Mucosa of descending colon (tissue), 3 donors: ENCODE data around the gene BPI. TPM values are rescaled to one million over a fixed set of nuclear protein-coding genes. Genes with fewer than 3 reads are reported as not detected.
A peak's percentile ranks its signal among the peaks of the same experiment; 100 is the strongest.

Experiments
- ATAC-seq: fragments of 200-7000 bp; cut with Tn5 transposase; one replicate; pipeline ENCODE4 v1.9.1; 2020; ENCODE audit warnings: mild to moderate bottlenecking, moderate library complexity
- DNase-seq, 3 donors: peaks; one replicate each; pipeline ENCODE4 v3.0.0-alpha.2; 2020
- H3K36me3 ChIP-seq: fragments of 200-600 bp; one replicate; pipeline ENCODE4 v1.8.0; 2021; ENCODE audit warnings: low read depth, mild to moderate bottlenecking
- H3K4me1 ChIP-seq: fragments of 200-600 bp; one replicate; pipeline ENCODE4 v1.8.0; 2021; ENCODE audit warnings: low read depth, mild to moderate bottlenecking
- H3K4me3 ChIP-seq: fragments of 200-600 bp; one replicate; pipeline ENCODE4 v1.8.0; 2021; ENCODE audit warnings: mild to moderate bottlenecking
- H3K9me3 ChIP-seq: fragments of 200-600 bp; one replicate; pipeline ENCODE4 v1.8.0; 2021; ENCODE audit warnings: mild to moderate bottlenecking
- intact Hi-C, 2 donors: fragments of 100-400 bp; cut with DNase I in 1 of 2; cut with micrococcal nuclease in 1 of 2; formaldehyde crosslinking; loops; one replicate each; pipeline versions ENCODE4 v1.11.0 to v1.11.1; 2022; cut with DNase I, micrococcal nuclease
- total RNA-seq, 3 donors: library from RNA; stranded (reverse); fragmentation: NEBNext Ultra II Directional in 2 of 3; extraction: Animal tissue kit (Norgen Biotek cat#: 25700) in 2 of 3; gene quantifications; one replicate each; pipeline versions ENCODE4 v1.2.1 to v1.2.4, GENCODE V29; 2021 to 2023
- TF ChIP-seq, protein P1 (sequence below): fragments of 200-600 bp; IDR thresholded peaks from one replicate; pipeline ENCODE4 v1.8.0; 2022; ENCODE audit warnings: antibody characterized with exemption, mild to moderate bottlenecking
- donor health status: DM: no; HTN: no; CAD: no; lungs with moderate emphysema.
- donor health status: DM: no; HTN: no; CAD: no.
- donor health status: DM: no; HTN: yes; CAD: no.

BPI gene
- total RNA-seq, 3 donors from 2014 or later = 0.19 TPM; not detected in 2

DNA sequence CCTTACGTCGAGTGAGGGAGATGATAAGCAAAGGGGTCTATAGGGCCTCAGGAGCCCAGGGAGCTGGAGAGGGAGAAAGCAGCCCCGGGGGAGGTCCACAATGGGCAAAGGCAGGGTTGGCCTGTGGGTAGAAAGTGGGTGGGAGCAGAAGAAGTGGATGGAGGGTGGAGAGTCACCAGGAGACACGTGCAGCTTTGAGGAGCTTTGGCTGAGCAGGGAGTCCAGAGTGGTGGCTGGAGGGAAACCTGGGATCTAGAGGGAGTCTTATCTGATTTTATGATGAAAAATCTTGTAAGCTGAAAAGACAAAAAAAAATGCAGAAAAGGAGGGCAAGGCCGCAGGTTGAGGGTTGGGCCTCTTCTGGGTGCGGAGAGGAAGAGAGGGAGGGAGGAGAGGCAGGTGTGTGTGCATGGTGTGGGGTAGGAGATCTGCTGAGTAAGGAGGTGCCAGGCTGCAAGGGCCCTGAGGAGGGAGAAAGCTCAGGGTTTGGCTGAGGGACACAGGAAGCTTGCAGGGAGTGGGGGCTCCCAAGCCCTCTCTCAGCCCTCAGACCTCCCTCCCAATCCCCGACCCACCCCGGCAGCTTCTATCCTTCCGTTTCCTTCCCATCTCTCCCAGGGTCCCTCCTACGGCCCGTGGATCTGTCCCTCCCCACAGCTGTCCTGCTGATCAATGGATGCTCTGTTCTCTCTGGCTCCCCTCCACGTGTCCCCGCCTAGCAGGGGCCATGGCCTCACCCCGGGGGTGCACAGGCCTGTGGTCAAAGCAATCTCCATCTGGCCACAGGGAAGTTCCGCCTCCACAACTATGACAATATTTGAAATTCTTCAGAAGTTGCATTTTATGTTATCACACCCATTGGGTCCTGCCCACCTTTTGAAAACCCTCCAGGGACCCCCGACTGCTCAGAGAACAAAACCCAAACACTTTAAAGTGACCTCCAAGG is 17.1 kb upstream of the BPI start:
- Histone ChIP-seq H3K4me1 (no peaks in the 10 kb centered on the region), H3K9me3 (no peaks in the 10 kb centered on the region), H3K4me3 (no peak overlapping the region), H3K36me3 (no peaks in the 10 kb centered on the region)
- ATAC-seq (no peak), DNase-seq (no peak)
- intact Hi-C loops = no loop called here
- TF ChIP-seq, protein P1, sequence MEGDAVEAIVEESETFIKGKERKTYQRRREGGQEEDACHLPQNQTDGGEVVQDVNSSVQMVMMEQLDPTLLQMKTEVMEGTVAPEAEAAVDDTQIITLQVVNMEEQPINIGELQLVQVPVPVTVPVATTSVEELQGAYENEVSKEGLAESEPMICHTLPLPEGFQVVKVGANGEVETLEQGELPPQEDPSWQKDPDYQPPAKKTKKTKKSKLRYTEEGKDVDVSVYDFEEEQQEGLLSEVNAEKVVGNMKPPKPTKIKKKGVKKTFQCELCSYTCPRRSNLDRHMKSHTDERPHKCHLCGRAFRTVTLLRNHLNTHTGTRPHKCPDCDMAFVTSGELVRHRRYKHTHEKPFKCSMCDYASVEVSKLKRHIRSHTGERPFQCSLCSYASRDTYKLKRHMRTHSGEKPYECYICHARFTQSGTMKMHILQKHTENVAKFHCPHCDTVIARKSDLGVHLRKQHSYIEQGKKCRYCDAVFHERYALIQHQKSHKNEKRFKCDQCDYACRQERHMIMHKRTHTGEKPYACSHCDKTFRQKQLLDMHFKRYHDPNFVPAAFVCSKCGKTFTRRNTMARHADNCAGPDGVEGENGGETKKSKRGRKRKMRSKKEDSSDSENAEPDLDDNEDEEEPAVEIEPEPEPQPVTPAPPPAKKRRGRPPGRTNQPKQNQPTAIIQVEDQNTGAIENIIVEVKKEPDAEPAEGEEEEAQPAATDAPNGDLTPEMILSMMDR = no peak

DNA sequence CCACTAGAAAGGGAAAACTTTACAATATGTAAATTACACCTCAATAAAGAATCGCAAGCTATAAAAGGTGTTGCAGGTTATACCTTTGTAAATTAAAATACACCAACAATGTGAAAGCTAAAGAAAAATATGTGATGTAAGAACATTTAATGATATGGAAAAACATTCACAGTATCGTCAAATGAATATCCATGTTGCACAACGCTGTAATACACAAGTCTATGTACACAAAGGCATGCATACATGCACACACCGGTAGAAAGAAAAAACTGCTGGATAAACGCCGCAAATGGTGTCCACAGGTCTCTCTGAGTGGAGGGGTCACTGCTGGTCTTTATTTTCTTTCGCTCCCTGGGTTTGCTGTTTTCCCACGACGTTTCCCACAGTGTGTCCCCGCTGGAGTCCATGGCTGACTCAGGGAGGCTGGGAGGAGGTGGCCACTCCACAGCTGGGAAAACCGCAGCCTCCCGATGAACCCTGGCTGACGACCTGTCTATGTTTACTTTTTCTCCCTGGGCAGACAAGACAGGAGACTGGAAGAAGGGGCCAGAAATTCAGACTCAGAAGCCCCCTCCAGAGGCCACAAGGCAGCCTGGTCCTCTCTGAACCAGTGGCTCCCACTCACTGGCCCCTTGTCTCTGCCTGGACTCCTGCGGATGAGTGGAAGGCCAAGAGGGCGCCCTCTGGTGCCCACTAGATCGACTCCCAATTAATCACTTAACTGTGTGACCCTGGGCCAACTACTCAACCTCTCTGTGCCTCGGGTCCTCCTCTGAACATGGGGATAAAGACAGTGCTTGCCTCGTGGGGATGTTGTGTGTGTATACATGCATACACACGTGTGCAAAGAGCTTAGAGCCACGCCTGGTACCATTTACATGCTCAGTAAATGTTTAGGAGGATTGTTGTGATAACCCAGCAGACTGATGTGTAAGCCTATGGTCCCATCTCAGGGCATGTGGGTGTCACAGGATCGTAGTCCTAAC is 12.8 kb upstream of the BPI start:
- Histone ChIP-seq H3K36me3 (no peaks in the 10 kb centered on the region), H3K4me3 (no peak overlapping the region), H3K4me1 (no peaks in the 10 kb centered on the region), H3K9me3 (no peaks in the 10 kb centered on the region)
- TF ChIP-seq, protein P1 = no peak
- peak in 1 of 3 donors; percentile 12 for DNase-seq
- peak; percentile 53 for ATAC-seq
- intact Hi-C loops = no loop called here

DNA sequence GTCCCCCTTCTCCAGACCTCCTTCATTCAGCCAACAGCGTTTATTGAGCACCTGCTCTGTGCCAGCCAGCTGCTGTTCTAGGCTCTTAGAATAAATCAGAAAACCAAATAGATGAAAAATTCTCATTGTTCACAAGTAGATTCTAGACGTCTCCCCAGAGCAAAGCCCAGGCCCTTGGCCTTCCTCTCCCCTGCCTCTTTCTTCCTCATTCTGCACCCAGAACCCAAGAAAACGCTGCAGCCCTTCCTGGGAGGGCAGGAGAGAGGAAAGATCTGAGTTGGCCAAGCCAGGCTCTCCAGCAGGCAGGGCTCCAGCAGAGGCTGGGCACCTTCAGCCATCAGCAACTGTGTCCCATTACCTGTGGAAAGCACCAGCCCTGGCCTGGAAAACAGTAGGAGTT is 12.0 kb upstream of the BPI start:
- H3K36me3 ChIP-seq = no peaks in the 10 kb centered on the region
- intact Hi-C loops = no loop called here
- TF ChIP-seq, protein P1 = no peak
- DNase-seq = no peak
- no peaks in the 10 kb centered on the region for H3K4me1 ChIP-seq
- no peak overlapping the region for H3K4me3 ChIP-seq
- no peak for ATAC-seq
- H3K9me3 ChIP-seq = no peaks in the 10 kb centered on the region

DNA sequence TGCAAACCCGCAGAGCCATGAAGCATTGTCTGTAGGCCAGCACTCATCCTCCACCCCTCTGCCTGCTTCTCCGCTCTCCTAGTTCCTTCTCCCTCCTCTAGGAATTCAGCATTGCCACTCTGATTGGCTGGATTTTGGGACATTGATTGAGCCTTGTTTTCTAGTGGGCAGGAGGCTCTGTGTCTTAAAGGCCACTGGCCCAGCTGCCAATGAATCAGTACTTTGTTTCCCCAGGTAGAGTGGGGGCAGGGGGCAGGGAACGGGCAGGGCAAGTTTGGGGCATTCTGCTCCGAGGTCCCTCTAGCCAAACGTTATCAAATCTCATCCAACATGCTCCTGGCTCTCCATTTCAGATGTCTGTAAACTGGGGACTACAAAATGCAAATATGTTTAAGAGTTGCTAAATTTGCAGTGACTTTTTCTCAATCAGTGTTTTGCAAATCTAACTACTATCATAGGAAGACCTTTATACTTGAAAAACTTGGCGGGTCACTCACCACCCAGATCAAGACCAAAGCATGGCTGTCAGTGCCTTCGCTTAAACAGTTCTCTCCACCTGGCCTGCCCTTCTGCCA is 10.4 kb upstream of the BPI start:
- Histone ChIP-seq H3K9me3 (no peaks in the 10 kb centered on the region), H3K4me3 (no peak overlapping the region), H3K36me3 (no peaks in the 10 kb centered on the region), H3K4me1 (no peaks in the 10 kb centered on the region)
- ATAC-seq = no peak
- intact Hi-C loops = no loop called here
- TF ChIP-seq, protein P1 = no peak
- DNase-seq = no peak

DNA sequence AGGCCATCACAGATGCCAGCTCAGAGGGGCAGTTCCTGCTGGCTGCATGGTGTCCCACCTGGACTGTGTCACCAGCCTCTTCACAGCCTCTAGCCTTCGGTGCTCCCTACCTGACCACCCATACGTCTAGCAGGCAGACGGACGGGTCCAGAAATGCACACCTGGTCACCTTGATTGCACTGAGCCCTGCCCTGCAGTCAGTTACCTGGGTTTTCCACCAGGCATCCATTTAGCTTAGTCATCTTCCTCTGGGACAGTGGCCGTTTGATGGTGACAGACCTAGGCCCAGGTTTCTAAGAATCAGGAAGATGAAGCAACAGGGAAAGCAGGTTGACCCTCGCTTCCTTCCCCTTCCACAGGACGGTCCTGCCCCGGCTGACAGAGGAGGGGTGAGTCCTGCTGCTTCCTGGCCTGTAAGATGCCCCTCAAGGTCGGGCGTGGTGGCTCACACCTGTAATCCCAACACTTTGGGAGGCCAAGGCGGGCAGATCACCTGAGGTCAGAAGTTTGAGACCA is 9.8 kb upstream of the BPI start:
- H3K9me3 ChIP-seq = no peaks in the 10 kb centered on the region
- TF ChIP-seq, protein P1 = no peak
- intact Hi-C loops = no loop called here
- no peaks in the 10 kb centered on the region for H3K36me3 ChIP-seq
- DNase-seq (no peak), ATAC-seq (no peak)
- H3K4me3 ChIP-seq = no peak overlapping the region
- H3K4me1 ChIP-seq = no peaks in the 10 kb centered on the region
